ENCODE results near the gene NPC1. TPM values are rescaled to one million over a fixed set of nuclear protein-coding genes. Genes with fewer than 3 reads are reported as not detected.

NPC1 gene
- total RNA-seq, 2 donors from 2014 or later: 43.6 to 44.9 TPM

DNA sequence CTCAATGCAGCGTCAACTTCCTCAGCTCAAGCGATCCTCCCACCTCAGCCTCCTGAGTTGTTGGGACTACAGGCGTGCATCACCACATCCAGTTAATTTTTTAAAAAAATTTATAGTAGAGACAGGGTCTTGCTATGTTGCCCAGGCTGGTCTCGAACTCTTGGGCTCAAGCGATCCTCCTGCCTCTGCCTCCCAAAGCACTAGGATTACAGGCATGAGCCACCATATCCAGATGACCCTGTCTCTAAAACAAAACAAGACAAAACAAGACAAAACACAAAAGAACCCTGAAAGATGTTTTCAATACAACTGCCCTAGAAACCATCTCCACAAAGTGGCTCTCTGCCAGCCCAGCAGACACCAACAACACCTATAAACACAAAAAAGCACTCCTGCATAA is 45.0 kb upstream of the NPC1 start:
- Mint-ChIP-seq H3K27me3 (ENCODE audit: insufficient read depth) (no peaks in the 10 kb centered on the region), H3K36me3 (ENCODE audit: low read depth) (no peaks in the 10 kb centered on the region), H3K27ac (no peak overlapping the region), H3K4me3 (no peak overlapping the region), H3K9me3 (no peaks in the 10 kb centered on the region), H3K4me1 (peaks cover 10% of the 10 kb centered on the region)
- 88 to 100% methylated on average over 1 to 5 of the region's 5 CpGs for WGBS, 2 experiments (ENCODE audit: insufficient coverage in 1 of 2, insufficient read length in 1 of 2)
- H3K4me1 ChIP-seq (ENCODE audit: control insufficient read depth, insufficient read depth, low read length): no peaks in the 10 kb centered on the region
- no peak overlapping the region for H3K4me3 ChIP-seq (ENCODE audit: low read length)
- TF ChIP-seq, protein P1, sequence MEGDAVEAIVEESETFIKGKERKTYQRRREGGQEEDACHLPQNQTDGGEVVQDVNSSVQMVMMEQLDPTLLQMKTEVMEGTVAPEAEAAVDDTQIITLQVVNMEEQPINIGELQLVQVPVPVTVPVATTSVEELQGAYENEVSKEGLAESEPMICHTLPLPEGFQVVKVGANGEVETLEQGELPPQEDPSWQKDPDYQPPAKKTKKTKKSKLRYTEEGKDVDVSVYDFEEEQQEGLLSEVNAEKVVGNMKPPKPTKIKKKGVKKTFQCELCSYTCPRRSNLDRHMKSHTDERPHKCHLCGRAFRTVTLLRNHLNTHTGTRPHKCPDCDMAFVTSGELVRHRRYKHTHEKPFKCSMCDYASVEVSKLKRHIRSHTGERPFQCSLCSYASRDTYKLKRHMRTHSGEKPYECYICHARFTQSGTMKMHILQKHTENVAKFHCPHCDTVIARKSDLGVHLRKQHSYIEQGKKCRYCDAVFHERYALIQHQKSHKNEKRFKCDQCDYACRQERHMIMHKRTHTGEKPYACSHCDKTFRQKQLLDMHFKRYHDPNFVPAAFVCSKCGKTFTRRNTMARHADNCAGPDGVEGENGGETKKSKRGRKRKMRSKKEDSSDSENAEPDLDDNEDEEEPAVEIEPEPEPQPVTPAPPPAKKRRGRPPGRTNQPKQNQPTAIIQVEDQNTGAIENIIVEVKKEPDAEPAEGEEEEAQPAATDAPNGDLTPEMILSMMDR (conservative IDR thresholded peaks at IDR 0.05): no peak
- no peaks in the 10 kb centered on the region for H3K27me3 ChIP-seq (ENCODE audit: control insufficient read depth, insufficient read depth, low read length, poor library complexity, severe bottlenecking)
- H3K9ac ChIP-seq (ENCODE audit: extremely low read depth, low read length, poor library complexity, severe bottlenecking): no peak overlapping the region
- no peak for DNase-seq
- no peaks in the 10 kb centered on the region for H3K9me3 ChIP-seq (ENCODE audit: control insufficient read depth, low read length)
- no peaks in the 10 kb centered on the region for H3K36me3 ChIP-seq (ENCODE audit: control insufficient read depth, insufficient read depth, low read length)
- H3K27ac ChIP-seq (ENCODE audit: low read depth, low read length): no peak overlapping the region

DNA sequence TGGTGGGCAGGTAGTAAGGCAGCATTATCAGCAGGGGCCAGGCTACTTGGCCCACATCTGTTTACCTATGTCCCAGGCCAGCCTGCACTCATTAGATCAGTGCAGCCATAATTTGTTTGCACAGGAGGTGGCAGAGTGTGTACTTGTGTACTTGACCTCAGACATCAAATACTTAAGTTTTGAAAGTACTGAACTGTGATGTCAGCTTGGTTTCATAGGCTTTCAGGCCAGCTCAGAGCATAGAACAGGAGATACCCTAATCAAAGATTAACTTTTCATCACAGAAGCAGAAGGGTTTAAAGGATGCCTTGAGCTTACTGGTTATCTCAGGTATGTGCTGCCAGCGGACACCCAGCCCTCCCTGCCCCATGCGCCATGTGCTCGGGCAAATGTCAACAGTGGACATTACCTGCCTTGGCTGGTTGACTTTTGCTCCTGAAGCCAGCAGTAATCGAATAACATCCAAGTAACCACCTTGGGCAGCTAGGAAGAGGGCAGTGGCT is 43.2 kb upstream of the NPC1 start:
- H3K4me3 Mint-ChIP-seq: no peak overlapping the region
- H3K36me3 ChIP-seq (ENCODE audit: control insufficient read depth, insufficient read depth, low read length): no peaks in the 10 kb centered on the region
- H3K27me3 ChIP-seq (ENCODE audit: control insufficient read depth, insufficient read depth, low read length, poor library complexity, severe bottlenecking): no peaks in the 10 kb centered on the region
- H3K9me3 ChIP-seq (ENCODE audit: control insufficient read depth, low read length): no peaks in the 10 kb centered on the region
- H3K36me3 Mint-ChIP-seq (ENCODE audit: low read depth): no peaks in the 10 kb centered on the region
- H3K27me3 Mint-ChIP-seq (ENCODE audit: insufficient read depth): no peaks in the 10 kb centered on the region
- H3K27ac ChIP-seq (ENCODE audit: low read depth, low read length): no peak overlapping the region
- H3K27ac Mint-ChIP-seq: no peak overlapping the region
- WGBS, 2 experiments (ENCODE audit: insufficient coverage in 1 of 2, insufficient read length in 1 of 2): 93 to 96% methylated on average over 4 of the region's 4 CpGs
- no peaks in the 10 kb centered on the region for H3K9me3 Mint-ChIP-seq
- TF ChIP-seq, protein P1 (conservative IDR thresholded peaks at IDR 0.05): no peak
- H3K9ac ChIP-seq (ENCODE audit: extremely low read depth, low read length, poor library complexity, severe bottlenecking): no peak overlapping the region
- no peak overlapping the region for H3K4me3 ChIP-seq (ENCODE audit: low read length)
- H3K4me1 ChIP-seq (ENCODE audit: control insufficient read depth, insufficient read depth, low read length): no peaks in the 10 kb centered on the region
- no peak for DNase-seq
- peaks cover 3% of the 10 kb centered on the region for H3K4me1 Mint-ChIP-seq

DNA sequence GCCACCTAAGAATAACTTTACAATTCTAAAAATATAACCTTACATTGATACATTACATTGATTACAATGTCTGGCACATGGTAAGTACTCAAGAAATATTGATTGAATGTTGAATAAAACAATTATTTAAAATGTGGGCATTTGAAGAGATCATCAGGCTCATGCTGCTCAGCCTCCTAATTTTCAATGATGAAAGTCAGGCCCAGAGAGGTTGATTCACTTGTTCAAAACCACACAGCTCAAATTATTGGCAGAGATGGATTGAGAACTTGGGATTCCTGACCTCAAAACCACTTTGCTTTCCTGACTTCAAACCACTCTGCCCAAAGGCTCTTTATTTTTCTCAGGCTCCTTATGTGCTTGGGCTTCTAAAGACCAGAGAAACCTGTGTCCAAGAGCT is 41.7 kb upstream of the NPC1 start:
- no peaks in the 10 kb centered on the region for H3K36me3 Mint-ChIP-seq (ENCODE audit: low read depth)
- H3K27ac Mint-ChIP-seq: no peak overlapping the region
- H3K4me1 ChIP-seq (ENCODE audit: control insufficient read depth, insufficient read depth, low read length): no peaks in the 10 kb centered on the region
- H3K27ac ChIP-seq (ENCODE audit: low read depth, low read length): no peak overlapping the region
- H3K4me1 Mint-ChIP-seq: peaks cover 3% of the 10 kb centered on the region
- H3K9me3 Mint-ChIP-seq: no peaks in the 10 kb centered on the region
- H3K9me3 ChIP-seq (ENCODE audit: control insufficient read depth, low read length): no peaks in the 10 kb centered on the region
- H3K4me3 ChIP-seq (ENCODE audit: low read length): no peak overlapping the region
- no peak for DNase-seq
- H3K4me3 Mint-ChIP-seq: no peak overlapping the region
- no peaks in the 10 kb centered on the region for H3K27me3 Mint-ChIP-seq (ENCODE audit: insufficient read depth)
- H3K9ac ChIP-seq (ENCODE audit: extremely low read depth, low read length, poor library complexity, severe bottlenecking): no peak overlapping the region
- no peaks in the 10 kb centered on the region for H3K27me3 ChIP-seq (ENCODE audit: control insufficient read depth, insufficient read depth, low read length, poor library complexity, severe bottlenecking)
- H3K36me3 ChIP-seq (ENCODE audit: control insufficient read depth, insufficient read depth, low read length): no peaks in the 10 kb centered on the region
- TF ChIP-seq, protein P1 (conservative IDR thresholded peaks at IDR 0.05): no peak

Data from endodermal cell (in vitro differentiated cells).